Measurements from ENCODE around the gene MYO5B. TPM values are rescaled to one million over a fixed set of nuclear protein-coding genes. Genes with fewer than 3 reads are reported as not detected.
"Not testable (repeated sequence)": the region's sequence is repeated elsewhere in the genome, so short reads cannot be mapped to it uniquely, and the experiment has no call there.

MYO5B gene
- total and polyA plus RNA-seq, 2 of the 4 experiments (the other 2 are of a cell fraction) = 0.24 to 0.54 TPM

GRCh38 chr18:50094786-50095185 is 100.2 kb downstream of the MYO5B start:
- intact Hi-C loops (cut with micrococcal nuclease); H2BK120ac ChIP-seq (ENCODE audit: low read depth, low read length); H3K27ac ChIP-seq (ENCODE audit: insufficient read depth, low read length); BruUV-seq (replicated peaks); H3K4me3 ChIP-seq (ENCODE audit: insufficient read depth, low read depth, low read length); H3K56ac ChIP-seq (ENCODE audit: extremely low read depth, insufficient read depth, low read length); H3K18ac ChIP-seq (ENCODE audit: low read depth, low read length); H4K5ac ChIP-seq (ENCODE audit: low read depth, low read length); dilution Hi-C loops (cut with HindIII; ENCODE audit: low sequenced_read_pairs, unreplicated experiment); H2AK9ac ChIP-seq (replicated peaks; ENCODE audit: low read depth, low read length, poor library complexity); H3K4ac ChIP-seq (ENCODE audit: low read depth, low read length); H4K8ac ChIP-seq (ENCODE audit: low read depth in 2 of 2, low read length in 2 of 2); H2BK5ac ChIP-seq (ENCODE audit: low read depth, low read length, poor library complexity, severe bottlenecking); H3K4me1 ChIP-seq (ENCODE audit: control insufficient read depth, insufficient read depth, low read length); POLR2A ChIA-PET (ENCODE audit: unreplicated experiment); H2BK20ac ChIP-seq (ENCODE audit: low read depth, low read length); H4K91ac ChIP-seq (ENCODE audit: insufficient read depth, low read depth, low read length); in situ Hi-C loops (cut with MboI; ENCODE audit: low sequenced_read_pairs); H2BK15ac ChIP-seq (ENCODE audit: low read depth, low read length); H3K9ac ChIP-seq (ENCODE audit: low read depth, low read length); H3K36me3 ChIP-seq (ENCODE audit: control insufficient read depth, insufficient read depth, low read length); H2AFZ ChIP-seq (replicated peaks; ENCODE audit: low read length, poor library complexity); H3K9me1 ChIP-seq (ENCODE audit: insufficient read depth, low read length); ATAC-seq (ENCODE audit: low read depth); H2AK5ac ChIP-seq (ENCODE audit: low read depth, low read length); H3K9me3 ChIP-seq (ENCODE audit: control insufficient read depth, insufficient read depth, low read length); H3K4me2 ChIP-seq (ENCODE audit: low read depth, low read length); H3K79me1 ChIP-seq (ENCODE audit: low read depth in 1 of 2, low read length in 2 of 2); H3K27me3 ChIP-seq (ENCODE audit: control insufficient read depth, insufficient read depth, low read length); CTCF ChIA-PET; H3K14ac ChIP-seq (replicated peaks; ENCODE audit: low read depth, low read length); H3K23ac ChIP-seq (ENCODE audit: low read depth, low read length); H4K20me1 ChIP-seq (ENCODE audit: insufficient read depth, low read length); DNase-seq: not testable (repeated sequence)
- no CpG with 5 or more reads among the region's 5 CpGs for WGBS, 2 experiments (ENCODE audit: extremely low coverage in 2 of 2, insufficient read length in 1 of 2)

Measured in IMR-90 (cell line).